OCI-LY7 (cell line): Measurements from ENCODE around the gene ZBTB20. TPM values are rescaled to one million over a fixed set of nuclear protein-coding genes. Genes with fewer than 3 reads are reported as not detected.

Experiments
- BruUV-seq: library from RNA; stranded (reverse); fragments of 400-500 nt; replicated peaks from 2 replicates; lab custom pipeline; 2021; lab: Mats Ljungman, UMichigan
- CTCF ChIA-PET: fragments of 300-600 bp; sonication (Branson Sonifier 250); formaldehyde crosslinking; loops from one replicate; lab custom pipeline; 2022; ENCODE audit warnings: antibody characterized with exemption; ENCODE audit not compliant: unreplicated experiment; lab: Charles Lee
- POLR2A ChIA-PET: fragments of 300-600 bp; sonication (Branson Sonifier 250); formaldehyde crosslinking; loops from one replicate; lab custom pipeline; 2022; ENCODE audit warnings: antibody characterized with exemption; lab: Charles Lee
- DNase-seq: peaks from one replicate; pipeline ENCODE4 v3.0.0-alpha.2; 2015; ENCODE audit warnings: low spot score
- H2AFZ ChIP-seq: fragments of 200-600 bp; sonication (generic), shearing (Covaris generic); 2 replicates; pipeline ENCODE4 v1.6.1; 2014; ENCODE audit warnings: mild to moderate bottlenecking, antibody characterized with exemption, low read length, moderate library complexity
- H3K27ac ChIP-seq: fragments of 200-600 bp; sonication (generic); 2 replicates; pipeline ENCODE4 v1.5.1; 2014; ENCODE audit warnings: mixed run types, low read depth, mild to moderate bottlenecking, moderate library complexity, low read length, inconsistent platforms; ENCODE audit not compliant: poor library complexity, severe bottlenecking
- H3K36me3 ChIP-seq: fragments of 200-600 bp; sonication (generic); 2 replicates; pipeline ENCODE4 v1.6.1; 2014; ENCODE audit warnings: mild to moderate bottlenecking, antibody characterized with exemption, low read length, moderate library complexity, mixed read lengths; ENCODE audit not compliant: insufficient read depth
- H3K4me1 ChIP-seq: fragments of 200-600 bp; sonication (generic); 2 replicates; pipeline ENCODE4 v1.5.1; 2014; ENCODE audit warnings: mild to moderate bottlenecking, low read length; ENCODE audit not compliant: insufficient read depth, poor library complexity, severe bottlenecking
- H3K4me2 ChIP-seq: fragments of 200-600 bp; sonication (generic); 2 replicates; pipeline ENCODE4 v1.6.1; 2014; ENCODE audit warnings: mild to moderate bottlenecking, low read length
- H3K4me3 ChIP-seq: fragments of 200-600 bp; sonication (generic); 2 replicates; pipeline ENCODE4 v1.5.1; 2014; ENCODE audit warnings: mild to moderate bottlenecking, low read depth, low read length; ENCODE audit not compliant: poor library complexity, severe bottlenecking
- H3K79me2 ChIP-seq: fragments of 200-600 bp; sonication (generic); 2 replicates; pipeline ENCODE4 v1.6.1; 2016; ENCODE audit warnings: low read depth, mild to moderate bottlenecking, low read length, moderate library complexity, mixed read lengths; ENCODE audit not compliant: insufficient read depth
- H3K9me2 ChIP-seq: fragments of 200-600 bp; sonication (generic); 2 replicates; pipeline ENCODE4 v1.6.1; 2016; ENCODE audit warnings: mild to moderate bottlenecking, low read length, mixed read lengths; ENCODE audit not compliant: insufficient read depth
- H3K9me3 ChIP-seq: fragments of 200-600 bp; sonication (generic); 2 replicates; pipeline ENCODE4 v1.6.1; 2014; ENCODE audit warnings: mild to moderate bottlenecking, mixed run types, low read length, mixed read lengths
- H4K20me1 ChIP-seq: fragments of 200-600 bp; sonication (generic); 2 replicates; pipeline ENCODE4 v1.6.1; 2014; ENCODE audit warnings: mild to moderate bottlenecking, antibody characterized with exemption, low read length, moderate library complexity, mixed read lengths; ENCODE audit not compliant: insufficient read depth
- CTCF ChIP-seq: fragments of 200-600 bp; sonication (generic); conservative IDR thresholded peaks from 2 replicates; pipeline ENCODE4 v1.5.1; 2014; ENCODE audit warnings: mild to moderate bottlenecking, antibody characterized with exemption, low read length, moderate library complexity, mixed read lengths
- EZH2phosphoT487 ChIP-seq: fragments of 200-600 bp; sonication (generic); IDR thresholded peaks from 2 replicates; pipeline ENCODE4 v1.6.1; 2018; ENCODE audit warnings: low read depth, borderline replicate concordance, mild to moderate bottlenecking, mixed run types, antibody characterized with exemption, low read length, moderate library complexity, mixed read lengths
- intact Hi-C: fragments of 100-400 bp; cut with micrococcal nuclease; formaldehyde crosslinking; loops from one replicate; pipeline ENCODE4 v1.10.0; 2022; ENCODE audit not compliant: unreplicated experiment
- total RNA-seq, 2 experiments: library from RNA; depleted of rRNA in 1 of 2; stranded (reverse); fragments of >200 nt in 1 of 2; shearing (Covaris generic) in 1 of 2; gene quantifications; 2 replicates each; pipeline ENCODE4 v1.2.3, GENCODE V29; 2014 to 2022

The ZBTB20 gene
- total RNA-seq, 2 experiments from 2014 or later: 5.5 to 11.8 TPM

GRCh38 chr3:115077501-115078250 lies 69.4 kb downstream of the ZBTB20 start:
- intact Hi-C loops: no loop called here
- Histone ChIP-seq H3K9me3 (no peaks in the 10 kb centered on the region), H3K9me2 (no peaks in the 10 kb centered on the region), H4K20me1 (no peaks in the 10 kb centered on the region), H3K4me2 (no peak overlapping the region), H3K4me1 (no peaks in the 10 kb centered on the region), H3K36me3 (no peaks in the 10 kb centered on the region), H2AFZ (no peak overlapping the region), H3K27ac (no peak overlapping the region), H3K79me2 (no peaks in the 10 kb centered on the region), H3K4me3 (no peak overlapping the region)
- TF ChIP-seq EZH2phosphoT487 (no peak), CTCF (no peak)
- CTCF ChIA-PET: no interaction called here
- no peak for DNase-seq
- POLR2A ChIA-PET: no interaction called here
- no TSS peak for BruUV-seq

GRCh38 chr3:115074502-115074901 lies 72.6 kb downstream of the ZBTB20 start:
- H3K9me3 ChIP-seq: no peaks in the 10 kb centered on the region
- CTCF ChIA-PET: no interaction called here
- POLR2A ChIA-PET: interaction anchor here (0.7 kb wide), 1 partner anchor 537 kb away, joined by 3 read pairs; no protein-coding TSS in a partner anchor
- DNase-seq: no peak
- H3K27ac ChIP-seq: no peak overlapping the region
- BruUV-seq: no TSS peak
- H3K4me2 ChIP-seq: no peak overlapping the region
- H3K4me1 ChIP-seq: no peaks in the 10 kb centered on the region
- intact Hi-C loops: no loop called here
- H3K36me3 ChIP-seq: no peaks in the 10 kb centered on the region
- H2AFZ ChIP-seq: no peak overlapping the region
- no peaks in the 10 kb centered on the region for H3K9me2 ChIP-seq
- TF ChIP-seq CTCF (no peak), EZH2phosphoT487 (no peak)
- H3K79me2 ChIP-seq: no peaks in the 10 kb centered on the region
- no peak overlapping the region for H3K4me3 ChIP-seq
- no peaks in the 10 kb centered on the region for H4K20me1 ChIP-seq

- H3K4me2 ChIP-seq: no peak overlapping the region
- ChIA-PET POLR2A (no interaction called here), CTCF (no interaction called here)
- no peaks in the 10 kb centered on the region for H4K20me1 ChIP-seq
- no peaks in the 10 kb centered on the region for H3K36me3 ChIP-seq
- intact Hi-C loops: no loop called here
- H3K9me3 ChIP-seq: no peaks in the 10 kb centered on the region
- H3K4me1 ChIP-seq: no peaks in the 10 kb centered on the region
- no peak overlapping the region for H2AFZ ChIP-seq
- no peaks in the 10 kb centered on the region for H3K79me2 ChIP-seq
- no peak for TF ChIP-seq EZH2phosphoT487
- no peak for TF ChIP-seq CTCF
- H3K27ac ChIP-seq: no peak overlapping the region
- no peak overlapping the region for H3K4me3 ChIP-seq
- BruUV-seq: no TSS peak
- no peaks in the 10 kb centered on the region for H3K9me2 ChIP-seq
- DNase-seq: no peak
These were observed 74.6 kb downstream of the ZBTB20 start for GRCh38 chr3:115072265-115073021.
